ENCODE results near the gene PCCA.

PCCA gene

GRCh38 chr13:100356426-100356825 lies 267.5 kb downstream of the PCCA start:
- DNase-seq (ENCODE audit: extremely low spot score), result no peak
- POLR2A ChIA-PET, result no interaction called here
- CTCF ChIA-PET, result no interaction called here
- no peak for TF ChIP-seq LEF1 (IDR thresholded peaks at IDR 0.05; ENCODE audit: borderline replicate concordance)
- TF ChIP-seq NFRKB (IDR thresholded peaks at IDR 0.05), result no peak
- TF ChIP-seq ZNF384 (IDR thresholded peaks at IDR 0.05), result no peak
- no peak for TF ChIP-seq SUZ12 (IDR thresholded peaks at IDR 0.05)
- no peak for TF ChIP-seq TARDBP (IDR thresholded peaks at IDR 0.05)
- TF ChIP-seq PKNOX1 (IDR thresholded peaks at IDR 0.05), result no peak
- no peak for TF ChIP-seq FOXK2 (IDR thresholded peaks at IDR 0.05)
- no peak for TF ChIP-seq CTBP1 (IDR thresholded peaks at IDR 0.05; ENCODE audit: borderline replicate concordance)
- TF ChIP-seq BHLHE40 (IDR thresholded peaks at IDR 0.05; ENCODE audit: borderline replicate concordance), result no peak
- TF ChIP-seq ELF4 (IDR thresholded peaks at IDR 0.05), result no peak
- TF ChIP-seq SP1 (IDR thresholded peaks at IDR 0.05), result no peak
- no peak for TF ChIP-seq ARNT (IDR thresholded peaks at IDR 0.05)
- TF ChIP-seq L3MBTL2 (conservative IDR thresholded peaks at IDR 0.05), result no peak
- TF ChIP-seq FOXM1 (IDR thresholded peaks at IDR 0.05; ENCODE audit: borderline replicate concordance), result no peak
- TF ChIP-seq FOXA1 (IDR thresholded peaks at IDR 0.05), result no peak
- no peak for TF ChIP-seq HDGF (IDR thresholded peaks at IDR 0.05; ENCODE audit: borderline replicate concordance)

GRCh38 chr13:100356889-100357288 lies 268.0 kb downstream of the PCCA start:
- TF ChIP-seq FOXK2 (IDR thresholded peaks at IDR 0.05), result no peak
- no peak for TF ChIP-seq PKNOX1 (IDR thresholded peaks at IDR 0.05)
- no peak for TF ChIP-seq TARDBP (IDR thresholded peaks at IDR 0.05)
- TF ChIP-seq BHLHE40 (IDR thresholded peaks at IDR 0.05; ENCODE audit: borderline replicate concordance), result no peak
- TF ChIP-seq ELF4 (IDR thresholded peaks at IDR 0.05), result no peak
- no peak for TF ChIP-seq FOXA1 (IDR thresholded peaks at IDR 0.05)
- no peak for TF ChIP-seq ZNF384 (IDR thresholded peaks at IDR 0.05)
- no peak for TF ChIP-seq LEF1 (IDR thresholded peaks at IDR 0.05; ENCODE audit: borderline replicate concordance)
- no peak for TF ChIP-seq HDGF (IDR thresholded peaks at IDR 0.05; ENCODE audit: borderline replicate concordance)
- TF ChIP-seq L3MBTL2 (conservative IDR thresholded peaks at IDR 0.05), result no peak
- no peak for TF ChIP-seq FOXM1 (IDR thresholded peaks at IDR 0.05; ENCODE audit: borderline replicate concordance)
- ChIA-PET CTCF (no interaction called here), POLR2A (no interaction called here)
- no peak for DNase-seq (ENCODE audit: extremely low spot score)

- CTCF ChIA-PET, result no interaction called here
- DNase-seq (ENCODE audit: extremely low spot score), result no peak
- no peak for TF ChIP-seq PKNOX1 (IDR thresholded peaks at IDR 0.05)
- no peak for TF ChIP-seq CTBP1 (IDR thresholded peaks at IDR 0.05; ENCODE audit: borderline replicate concordance)
- no peak for TF ChIP-seq SP1 (IDR thresholded peaks at IDR 0.05)
- no peak for TF ChIP-seq NFRKB (IDR thresholded peaks at IDR 0.05)
- no peak for TF ChIP-seq ARNT (IDR thresholded peaks at IDR 0.05)
- no peak for TF ChIP-seq BHLHE40 (IDR thresholded peaks at IDR 0.05; ENCODE audit: borderline replicate concordance)
- POLR2A ChIA-PET, result no interaction called here
Observed at GRCh38 chr13:100357764-100358163, 268.9 kb downstream of the PCCA start.

GRCh38 chr13:100361504-100361903 lies 272.6 kb downstream of the PCCA start:
- TF ChIP-seq CTBP1 (IDR thresholded peaks at IDR 0.05; ENCODE audit: borderline replicate concordance), result no peak
- TF ChIP-seq ELF4 (IDR thresholded peaks at IDR 0.05), result no peak
- TF ChIP-seq NFRKB (IDR thresholded peaks at IDR 0.05), result no peak
- DNase-seq (ENCODE audit: extremely low spot score), result no peak
- ChIA-PET POLR2A (no interaction called here), CTCF (no interaction called here)

GRCh38 chr13:100362371-100362770 lies 273.5 kb downstream of the PCCA start:
- CTCF ChIA-PET, result no interaction called here
- no peak for DNase-seq (ENCODE audit: extremely low spot score)
- no peak for TF ChIP-seq TARDBP (IDR thresholded peaks at IDR 0.05)
- TF ChIP-seq FOXK2 (IDR thresholded peaks at IDR 0.05), result no peak
- TF ChIP-seq L3MBTL2 (conservative IDR thresholded peaks at IDR 0.05), result no peak
- no peak for TF ChIP-seq ELF4 (IDR thresholded peaks at IDR 0.05)
- TF ChIP-seq ARNT (IDR thresholded peaks at IDR 0.05), result no peak
- no peak for TF ChIP-seq BHLHE40 (IDR thresholded peaks at IDR 0.05; ENCODE audit: borderline replicate concordance)
- TF ChIP-seq SUZ12 (IDR thresholded peaks at IDR 0.05), result no peak
- no peak for TF ChIP-seq NFRKB (IDR thresholded peaks at IDR 0.05)
- no peak for TF ChIP-seq FOXM1 (IDR thresholded peaks at IDR 0.05; ENCODE audit: borderline replicate concordance)
- TF ChIP-seq SP1 (IDR thresholded peaks at IDR 0.05), result no peak
- no peak for TF ChIP-seq ZNF384 (IDR thresholded peaks at IDR 0.05)
- no peak for TF ChIP-seq PKNOX1 (IDR thresholded peaks at IDR 0.05)
- TF ChIP-seq HDGF (IDR thresholded peaks at IDR 0.05; ENCODE audit: borderline replicate concordance), result no peak
- TF ChIP-seq LEF1 (IDR thresholded peaks at IDR 0.05; ENCODE audit: borderline replicate concordance), result no peak
- TF ChIP-seq FOXA1 (IDR thresholded peaks at IDR 0.05), result no peak
- TF ChIP-seq CTBP1 (IDR thresholded peaks at IDR 0.05; ENCODE audit: borderline replicate concordance), result no peak
- POLR2A ChIA-PET, result no interaction called here

GRCh38 chr13:100362781-100363180 lies 273.9 kb downstream of the PCCA start:
- CTCF ChIA-PET, result no interaction called here

More at GRCh38 chr13:100362781-100363180, 273.9 kb downstream of the PCCA start:
- POLR2A ChIA-PET, result no interaction called here
- no peak for DNase-seq (ENCODE audit: extremely low spot score)
- TF ChIP-seq BHLHE40 (IDR thresholded peaks at IDR 0.05; ENCODE audit: borderline replicate concordance), result no peak
- no peak for TF ChIP-seq SUZ12 (IDR thresholded peaks at IDR 0.05)
- TF ChIP-seq HDGF (IDR thresholded peaks at IDR 0.05; ENCODE audit: borderline replicate concordance), result no peak
- no peak for TF ChIP-seq PKNOX1 (IDR thresholded peaks at IDR 0.05)
- TF ChIP-seq FOXM1 (IDR thresholded peaks at IDR 0.05; ENCODE audit: borderline replicate concordance), result no peak
- no peak for TF ChIP-seq ELF4 (IDR thresholded peaks at IDR 0.05)
- no peak for TF ChIP-seq CTBP1 (IDR thresholded peaks at IDR 0.05; ENCODE audit: borderline replicate concordance)
- TF ChIP-seq L3MBTL2 (conservative IDR thresholded peaks at IDR 0.05), result no peak
- TF ChIP-seq SP1 (IDR thresholded peaks at IDR 0.05), result no peak
- TF ChIP-seq ARNT (IDR thresholded peaks at IDR 0.05), result no peak
- no peak for TF ChIP-seq LEF1 (IDR thresholded peaks at IDR 0.05; ENCODE audit: borderline replicate concordance)
- no peak for TF ChIP-seq ZNF384 (IDR thresholded peaks at IDR 0.05)
- no peak for TF ChIP-seq FOXA1 (IDR thresholded peaks at IDR 0.05)
- TF ChIP-seq FOXK2 (IDR thresholded peaks at IDR 0.05), result no peak
- no peak for TF ChIP-seq TARDBP (IDR thresholded peaks at IDR 0.05)
- no peak for TF ChIP-seq NFRKB (IDR thresholded peaks at IDR 0.05)
